Measurements from ENCODE around the gene CAMSAP3. TPM values are rescaled to one million over a fixed set of nuclear protein-coding genes. Genes with fewer than 3 reads are reported as not detected.
"Not testable (repeated sequence)": the region's sequence is repeated elsewhere in the genome, so short reads cannot be mapped to it uniquely, and the experiment has no call there.

Gene CAMSAP3
- total RNA-seq, 1 donor from 2014 or later, result 9.3 TPM

GRCh38 chr19:7640803-7641202 lies 45.1 kb downstream of the CAMSAP3 start:
- no peak for DNase-seq (ENCODE audit: low spot score)
- H3K27ac Mint-ChIP-seq (ENCODE audit: unreplicated experiment), result no peak overlapping the region
- TF ChIP-seq CTCF (IDR thresholded peaks at IDR 0.05; ENCODE audit: unreplicated experiment), result no peak
- H3K27me3 Mint-ChIP-seq (ENCODE audit: unreplicated experiment), result peaks cover 17% of the 10 kb centered on the region
- H3K4me1 Mint-ChIP-seq (ENCODE audit: unreplicated experiment), result peaks cover 2% of the 10 kb centered on the region
- no peaks in the 10 kb centered on the region for H3K9me3 Mint-ChIP-seq (ENCODE audit: unreplicated experiment)
- H3K4me3 Mint-ChIP-seq (ENCODE audit: unreplicated experiment), result no peak overlapping the region
- H3K36me3 Mint-ChIP-seq (ENCODE audit: low read depth, unreplicated experiment), result peaks cover 7% of the 10 kb centered on the region

- peak; percentile 26 for DNase-seq (ENCODE audit: low spot score)
- Mint-ChIP-seq H3K4me3 (ENCODE audit: unreplicated experiment) (no peak overlapping the region), H3K36me3 (ENCODE audit: low read depth, unreplicated experiment) (peaks cover 7% of the 10 kb centered on the region), H3K27me3 (ENCODE audit: unreplicated experiment) (peaks cover 13% of the 10 kb centered on the region), H3K9me3 (ENCODE audit: unreplicated experiment) (no peaks in the 10 kb centered on the region), H3K4me1 (ENCODE audit: unreplicated experiment) (peaks cover 3% of the 10 kb centered on the region), H3K27ac (ENCODE audit: unreplicated experiment) (no peak overlapping the region)
- TF ChIP-seq CTCF (IDR thresholded peaks at IDR 0.05; ENCODE audit: unreplicated experiment), result no peak
These were observed 45.9 kb downstream of the CAMSAP3 start for GRCh38 chr19:7641290-7642276.

- TF ChIP-seq CTCF (IDR thresholded peaks at IDR 0.05; ENCODE audit: unreplicated experiment), result no peak
- Mint-ChIP-seq H3K4me1 (ENCODE audit: unreplicated experiment) (peaks cover 3% of the 10 kb centered on the region), H3K36me3 (ENCODE audit: low read depth, unreplicated experiment) (peaks cover 7% of the 10 kb centered on the region), H3K9me3 (ENCODE audit: unreplicated experiment) (no peaks in the 10 kb centered on the region), H3K4me3 (ENCODE audit: unreplicated experiment) (no peak overlapping the region), H3K27me3 (ENCODE audit: unreplicated experiment) (peaks cover 13% of the 10 kb centered on the region), H3K27ac (ENCODE audit: unreplicated experiment) (no peak overlapping the region)
- no peak for DNase-seq (ENCODE audit: low spot score)
These were observed 46.8 kb downstream of the CAMSAP3 start for GRCh38 chr19:7642295-7643030.

- H3K9me3 Mint-ChIP-seq (ENCODE audit: unreplicated experiment), result no peaks in the 10 kb centered on the region
- H3K36me3 Mint-ChIP-seq (ENCODE audit: low read depth, unreplicated experiment), result peaks cover 7% of the 10 kb centered on the region
- H3K4me3 Mint-ChIP-seq (ENCODE audit: unreplicated experiment), result no peak overlapping the region
- no peak for TF ChIP-seq CTCF (IDR thresholded peaks at IDR 0.05; ENCODE audit: unreplicated experiment)
- peaks cover 16% of the 10 kb centered on the region for H3K27me3 Mint-ChIP-seq (ENCODE audit: unreplicated experiment)
- H3K4me1 Mint-ChIP-seq (ENCODE audit: unreplicated experiment), result peaks cover 3% of the 10 kb centered on the region
- H3K27ac Mint-ChIP-seq (ENCODE audit: unreplicated experiment), result no peak overlapping the region
- no peak for DNase-seq (ENCODE audit: low spot score)
These were observed 47.4 kb downstream of the CAMSAP3 start for GRCh38 chr19:7643031-7643415.

- H3K4me3 Mint-ChIP-seq (ENCODE audit: unreplicated experiment); DNase-seq (ENCODE audit: low spot score); H3K27ac Mint-ChIP-seq (ENCODE audit: unreplicated experiment): not testable (repeated sequence)
These were observed 48.2 kb downstream of the CAMSAP3 start for GRCh38 chr19:7643629-7644549.

More at GRCh38 chr19:7643629-7644549, 48.2 kb downstream of the CAMSAP3 start:
- peaks cover 18% of the 10 kb centered on the region for H3K27me3 Mint-ChIP-seq (ENCODE audit: unreplicated experiment)
- not testable (repeated sequence) for H3K4me1 Mint-ChIP-seq (ENCODE audit: unreplicated experiment); H3K36me3 Mint-ChIP-seq (ENCODE audit: low read depth, unreplicated experiment); H3K9me3 Mint-ChIP-seq (ENCODE audit: unreplicated experiment)

All from endothelial cell (in vitro differentiated cells).